Endothelial cell of umbilical vein (primary cell): Measurements from ENCODE around the gene HSPG2. TPM values are rescaled to one million over a fixed set of nuclear protein-coding genes. Genes with fewer than 3 reads are reported as not detected.

Source experiments
- BruUV-seq: library from RNA; stranded (reverse); fragments of 400-500 nt; replicated peaks from 2 replicates; lab custom pipeline; 2021; lab: Mats Ljungman, UMichigan
- CTCF ChIA-PET: fragments of 300-600, 350-600 bp; sonication (Branson Sonifier 250); formaldehyde crosslinking; loops from one replicate; lab custom pipeline; 2021; ENCODE audit warnings: antibody characterized with exemption, inconsistent platforms; lab: Charles Lee
- POLR2A ChIA-PET: fragments of 300-600, 350-600 bp; sonication (Branson Sonifier 250); formaldehyde crosslinking; loops from one replicate; lab custom pipeline; 2021; ENCODE audit warnings: antibody characterized with exemption, inconsistent platforms; lab: Charles Lee
- DNase-seq: peaks from one replicate; pipeline ENCODE4 v3.0.0-alpha.2; 2011; ENCODE audit warnings: low read depth, low spot score
- FAIRE-seq: peaks from 2 replicates; lab custom pipeline; 2011; peaks lifted over from hg19 to GRCh38; lab: Jason Lieb, UNC
- H2AFZ ChIP-seq: 2 replicates; pipeline ENCODE4 v1.6.0; 2012; ENCODE audit warnings: low read depth, low read length, control low read depth, inconsistent platforms
- H3K27ac ChIP-seq: 2 replicates; pipeline ENCODE4 v1.5.1; 2011; ENCODE audit warnings: low read depth, mild to moderate bottlenecking, control low read depth, low read length, moderate library complexity; ENCODE audit not compliant: insufficient read depth
- H3K27me3 ChIP-seq, 2 experiments: 2 replicates each; pipeline versions ENCODE4 v1.6.0 to v1.6.1; 2011; ENCODE audit warnings: low read length in 2 of 2, mixed read lengths in 1 of 2; ENCODE audit not compliant: control insufficient read depth in 2 of 2, insufficient read depth in 2 of 2
- H3K36me3 ChIP-seq, 2 experiments: 2 replicates in 1 of 2; 3 replicates in 1 of 2; pipeline ENCODE4 v1.5.1; 2011; ENCODE audit warnings: low read length in 2 of 2, mild to moderate bottlenecking in 1 of 2, moderate library complexity in 1 of 2; ENCODE audit not compliant: control insufficient read depth in 2 of 2, insufficient read depth in 2 of 2; ENCODE audit errors: extremely low read depth in 1 of 2
- H3K4me1 ChIP-seq: 3 replicates; pipeline ENCODE4 v1.5.1; 2011; ENCODE audit warnings: mild to moderate bottlenecking, low read length; ENCODE audit not compliant: control insufficient read depth, insufficient read depth; ENCODE audit errors: extremely low read depth
- H3K4me2 ChIP-seq: 2 replicates; pipeline ENCODE4 v1.6.1; 2011; ENCODE audit warnings: low read length, control low read depth, mixed read lengths; ENCODE audit not compliant: insufficient read depth
- H3K4me3 ChIP-seq, 3 experiments: fragments of 200-600 bp in 1 of 3; sonication (generic), shearing (Covaris generic) in 1 of 3; replicated peaks in 1 of 3; 2 replicates each; pipeline ENCODE4 v1.5.1; 2011 to 2016; ENCODE audit warnings: control low read depth in 3 of 3, low read length in 3 of 3, mild to moderate bottlenecking in 2 of 3, inconsistent platforms in 1 of 3, low read depth in 1 of 3, moderate library complexity in 1 of 3; ENCODE audit not compliant: insufficient read depth in 1 of 3
- H3K79me2 ChIP-seq: 2 replicates; pipeline ENCODE4 v1.6.0; 2012; ENCODE audit warnings: low read length, inconsistent platforms; ENCODE audit not compliant: control insufficient read depth, insufficient read depth
- H3K9ac ChIP-seq: replicated peaks from 2 replicates; pipeline ENCODE3; 2011; ENCODE audit warnings: low read length, control low read depth; ENCODE audit not compliant: insufficient read depth; ENCODE audit errors: extremely low read depth
- H3K9me1 ChIP-seq: replicated peaks from 3 replicates; pipeline ENCODE4 v1.6.0; 2011; ENCODE audit warnings: mild to moderate bottlenecking, low read length; ENCODE audit not compliant: control insufficient read depth, insufficient read depth; ENCODE audit errors: extremely low read depth
- H3K9me3 ChIP-seq: replicated peaks from 2 replicates; pipeline ENCODE4 v1.5.1; 2012; ENCODE audit warnings: low read length, inconsistent platforms; ENCODE audit not compliant: control insufficient read depth, insufficient read depth
- H4K20me1 ChIP-seq: replicated peaks from 2 replicates; pipeline ENCODE3; 2011; ENCODE audit warnings: mild to moderate bottlenecking, low read length; ENCODE audit not compliant: control insufficient read depth, insufficient read depth; ENCODE audit errors: extremely low read depth
- CTCF ChIP-seq, 2 donors: IDR thresholded peaks; 1 replicate in 1 of 2; 2 replicates in 1 of 2; pipeline ENCODE4 v1.5.1; 2011; ENCODE audit warnings: low read length in 2 of 2, mild to moderate bottlenecking in 2 of 2, moderate library complexity in 2 of 2, control low read depth in 1 of 2, inconsistent platforms in 1 of 2, low read depth in 1 of 2; ENCODE audit not compliant: insufficient read depth in 1 of 2; ENCODE audit errors: extremely low read depth in 1 of 2
- EZH2 ChIP-seq: IDR thresholded peaks from 2 replicates; pipeline ENCODE4 v1.6.1; 2012; ENCODE audit warnings: borderline replicate concordance, low read depth, mild to moderate bottlenecking, moderate library complexity, low read length, inconsistent platforms; ENCODE audit not compliant: severe bottlenecking
- FOS ChIP-seq: IDR thresholded peaks from 2 replicates; pipeline ENCODE4 v1.6.1; 2011; ENCODE audit warnings: mild to moderate bottlenecking, low read length, moderate library complexity, borderline replicate concordance; ENCODE audit not compliant: insufficient read depth
- GATA2 ChIP-seq: IDR thresholded peaks from 2 replicates; pipeline ENCODE4 v1.7.0; 2011; ENCODE audit warnings: low read depth, mild to moderate bottlenecking, moderate library complexity, mixed read lengths, low read length; ENCODE audit not compliant: insufficient read length, insufficient read depth
- JUN ChIP-seq: IDR thresholded peaks from 2 replicates; pipeline ENCODE4 v1.6.1; 2011; ENCODE audit warnings: borderline replicate concordance, low read depth; ENCODE audit not compliant: insufficient read length, insufficient read depth
- MAX ChIP-seq: IDR thresholded peaks from 2 replicates; pipeline ENCODE4 v1.6.1; 2011; ENCODE audit not compliant: insufficient read depth, insufficient read length
- MYC ChIP-seq: IDR thresholded peaks from one replicate; pipeline ENCODE4 v1.6.1; 2011; ENCODE audit warnings: mild to moderate bottlenecking, low read depth, low read length
- POLR2A ChIP-seq: IDR thresholded peaks from 2 replicates; pipeline ENCODE4 v1.6.1; 2012; ENCODE audit warnings: low read depth, mild to moderate bottlenecking, control low read depth, low read length
- POLR2AphosphoS5 ChIP-seq: IDR thresholded peaks from 2 replicates; pipeline ENCODE4 v1.6.1; 2012; ENCODE audit warnings: low read depth, mild to moderate bottlenecking, control low read depth, low read length, moderate library complexity; ENCODE audit not compliant: insufficient read depth
- dilution Hi-C: fragments of 300-500 bp; cut with MboI; formaldehyde crosslinking; loops from one replicate; pipeline ENCODE4 v1.15.0; 2019; ENCODE audit warnings: low sequenced_read_pairs; ENCODE audit not compliant: extremely low pct_ligation_motif_present
- intact Hi-C: fragments of 100-400 bp; cut with micrococcal nuclease; formaldehyde crosslinking; loops from one replicate; pipeline ENCODE4 v1.10.0; 2022
- polyA plus RNA-seq, 4 experiments: library from polyadenylated mRNA; depleted of rRNA in 3 of 4; stranded (reverse) in 3 of 4; unstranded in 1 of 4; fragments of >200 nt; gene quantifications; 2 replicates each; pipeline versions ENCODE4 v1.2.1 to v1.2.3, GENCODE V29; 2011 to 2012; ENCODE audit warnings: missing spikeins in 1 of 4
- total RNA-seq: library from RNA; stranded (reverse); gene quantifications from 2 replicates; pipeline ENCODE4 v1.2.3, GENCODE V29; 2021

The HSPG2 gene
- total and polyA plus RNA-seq, 2 donors (not counting 3 experiments of a cell fraction or from before 2014, with no cell fraction given) = 734 to 3,499 TPM

GRCh38 chr1:21896652-21897532 lies 40.2 kb downstream of the HSPG2 start:
- Histone ChIP-seq H3K9me3 (no peaks in the 10 kb centered on the region), H3K4me2 (no peak overlapping the region), H3K4me3 (no peak overlapping the region), H3K36me3 (peaks cover 42 to 59% of the 10 kb centered on the region in 2 experiments), H2AFZ (no peak overlapping the region), H3K9ac (peak overlapping the region; percentile 52), H3K27me3 (no peaks in the 10 kb centered on the region), H3K9me1 (no peaks in the 10 kb centered on the region), H3K4me1 (peaks cover 52% of the 10 kb centered on the region), H3K79me2 (peaks cover 93% of the 10 kb centered on the region), H4K20me1 (no peaks in the 10 kb centered on the region), H3K27ac (peak overlapping the region; percentile 87)
- peak; percentile 52 for FAIRE-seq
- ChIA-PET CTCF (no interaction called here), POLR2A (interaction anchor here (0.6 kb wide), 1 partner anchor 98 kb away, joined by 6 read pairs; no protein-coding TSS in a partner anchor)
- intact Hi-C loops = no loop called here
- dilution Hi-C loops = no loop called here
- no TSS peak for BruUV-seq
- peak; percentile 91 for DNase-seq
- TF ChIP-seq MYC (no peak), POLR2A (no peak), FOS (no peak)

- no peak overlapping the region for H2AFZ ChIP-seq
- no peaks in the 10 kb centered on the region for H4K20me1 ChIP-seq
- peak overlapping the region; percentile 87 for H3K27ac ChIP-seq
- H3K4me1 ChIP-seq = peaks cover 44% of the 10 kb centered on the region
- no peak overlapping the region for H3K4me3 ChIP-seq
- TF ChIP-seq JUN (no peak), MAX (no peak), MYC (no peak), FOS (no peak), GATA2 (no peak), POLR2A (no peak), CTCF (IDR thresholded peaks at IDR 0.05; ENCODE audit: extremely low read depth in 1 of 2, insufficient read depth in 1 of 2, low read depth in 1 of 2, low read length in 2 of 2) (no peak), EZH2 (no peak), POLR2AphosphoS5 (no peak)
- intact Hi-C loops = no loop called here
- peaks cover 49 to 66% of the 10 kb centered on the region in 2 experiments for H3K36me3 ChIP-seq
- CTCF ChIA-PET = interaction anchor here (1.5 kb wide), 1 partner anchor 10 kb away, joined by 3 read pairs; no protein-coding TSS in a partner anchor
- DNase-seq (no peak), FAIRE-seq (no peak)
- peaks cover 94% of the 10 kb centered on the region for H3K79me2 ChIP-seq
- H3K9me3 ChIP-seq = no peaks in the 10 kb centered on the region
- dilution Hi-C loops = no loop called here
- H3K9ac ChIP-seq = no peak overlapping the region
- BruUV-seq = no TSS peak
- POLR2A ChIA-PET = no interaction called here
- no peaks in the 10 kb centered on the region for H3K27me3 ChIP-seq
- no peak overlapping the region for H3K4me2 ChIP-seq
- H3K9me1 ChIP-seq = no peaks in the 10 kb centered on the region
Measured at GRCh38 chr1:21896026-21896425, 41.1 kb downstream of the HSPG2 start.
